Endothelial cell of coronary artery (primary cell): Measurements from ENCODE around the gene BROX. TPM values are rescaled to one million over a fixed set of nuclear protein-coding genes. Genes with fewer than 3 reads are reported as not detected.

Source experiments
- total RNA-seq: library from RNA; depleted of rRNA; stranded (reverse); fragments of >200 nt; gene quantifications from 2 replicates; pipeline ENCODE4 v1.2.3, GENCODE V29; 2014

BROX gene
- 27.3 and 29.8 TPM in 2 replicates for total RNA-seq

GRCh38 chr1:222712253-222713090 is at the start of gene BROX, which contains the start of gene AIDA:
Gene BROX (plus strand): TSS chr1:222712564. CDS start chr1:222715700, 3,136 bp downstream.
Gene AIDA (minus strand): TSS chr1:222712491. CDS start chr1:222712317, 174 bp downstream.

DNA sequence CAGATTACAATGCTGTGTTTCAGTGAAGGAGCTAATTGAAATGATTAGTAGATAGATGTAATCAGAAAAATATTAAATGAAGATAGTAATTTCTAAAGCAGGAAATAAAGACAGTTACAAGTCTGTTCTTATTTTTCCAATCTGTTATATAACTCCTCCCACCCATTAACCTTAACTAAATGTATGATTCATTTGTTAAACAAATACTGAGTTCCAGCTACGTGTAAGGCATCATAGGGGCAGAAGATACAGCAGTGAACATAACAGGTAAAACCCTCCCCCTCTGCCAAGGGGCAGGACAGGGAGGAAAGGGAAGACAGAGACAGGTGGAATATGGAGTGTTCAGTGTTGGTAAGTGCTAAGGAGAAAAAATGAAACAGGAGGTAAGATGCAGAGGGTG is 24.6 kb downstream of the BROX start, which contains the start of gene FAM177B:
FAM177B (plus strand) TSS at position 231 of the 400 bp plus-strand sequence. CDS start 9,344 bp downstream, outside the sequence.

Other genes with a start within 250 kb of the BROX start
- gene HHIPL2, start 164.5 kb upstream of the BROX start, total RNA-seq = under 0.01 TPM in 1 of 2 replicates, not detected in the other
- 4.9 and 6.2 TPM in 2 replicates for gene TAF1A, start 122.6 kb upstream of the BROX start, total RNA-seq
- gene MIA3, start 94.5 kb upstream of the BROX start, total RNA-seq = 29.7 and 46.4 TPM in 2 replicates
- gene AIDA, start 73 bp upstream of the BROX start, total RNA-seq = 39.8 and 57.6 TPM in 2 replicates
- gene FAM177B, start 24.6 kb downstream of the BROX start, total RNA-seq = not detected in 2 replicates
- gene DISP1, start 102.5 kb downstream of the BROX start, total RNA-seq = 1.3 and 1.5 TPM in 2 replicates